PC-9 (cell line): ENCODE data around the gene HSBP1L1.

Experiments used
- EZH2 ChIP-seq: fragments of 200-600 bp; sonication (generic); IDR thresholded peaks from 2 replicates; pipeline ENCODE4 v1.8.0; 2017; ENCODE audit warnings: antibody characterized with exemption, low read depth
- TF ChIP-seq, protein P1 (sequence below): fragments of 200-600 bp; sonication (generic); conservative IDR thresholded peaks from 2 replicates; pipeline ENCODE4 v1.6.1; 2017; ENCODE audit warnings: mixed run types, antibody characterized with exemption, mild to moderate bottlenecking, moderate library complexity

DNA sequence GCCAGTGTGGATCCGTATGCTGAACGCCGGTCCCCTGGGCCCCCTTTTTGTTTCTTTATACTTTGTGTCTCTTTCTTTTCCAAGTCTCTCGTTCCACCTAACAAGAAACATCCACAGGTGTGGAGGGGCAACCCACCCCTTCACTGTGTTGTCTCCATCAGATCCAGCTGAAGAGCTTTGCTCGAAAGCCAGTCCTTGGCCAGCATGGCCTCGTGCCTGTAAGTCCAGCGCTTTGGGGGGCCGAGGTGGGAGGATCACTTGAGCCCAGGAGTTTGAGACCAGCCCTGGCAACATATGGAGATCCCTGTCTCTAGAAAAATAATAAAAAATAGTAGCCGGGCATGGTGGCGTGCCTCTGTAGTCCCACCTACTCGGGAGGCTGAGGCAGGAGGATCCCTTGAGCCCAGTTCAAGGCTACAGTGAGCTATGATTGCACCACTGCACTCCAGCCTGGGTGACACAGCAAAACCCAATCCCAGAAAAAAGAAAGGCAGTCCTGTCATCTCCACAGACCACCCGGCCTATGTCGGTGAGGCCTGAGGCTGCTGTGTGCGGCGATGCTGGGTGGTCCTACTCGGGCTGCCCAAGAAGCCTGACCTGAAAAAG lies 3.4 kb upstream of the HSBP1L1 start:
- TF ChIP-seq, protein P1, sequence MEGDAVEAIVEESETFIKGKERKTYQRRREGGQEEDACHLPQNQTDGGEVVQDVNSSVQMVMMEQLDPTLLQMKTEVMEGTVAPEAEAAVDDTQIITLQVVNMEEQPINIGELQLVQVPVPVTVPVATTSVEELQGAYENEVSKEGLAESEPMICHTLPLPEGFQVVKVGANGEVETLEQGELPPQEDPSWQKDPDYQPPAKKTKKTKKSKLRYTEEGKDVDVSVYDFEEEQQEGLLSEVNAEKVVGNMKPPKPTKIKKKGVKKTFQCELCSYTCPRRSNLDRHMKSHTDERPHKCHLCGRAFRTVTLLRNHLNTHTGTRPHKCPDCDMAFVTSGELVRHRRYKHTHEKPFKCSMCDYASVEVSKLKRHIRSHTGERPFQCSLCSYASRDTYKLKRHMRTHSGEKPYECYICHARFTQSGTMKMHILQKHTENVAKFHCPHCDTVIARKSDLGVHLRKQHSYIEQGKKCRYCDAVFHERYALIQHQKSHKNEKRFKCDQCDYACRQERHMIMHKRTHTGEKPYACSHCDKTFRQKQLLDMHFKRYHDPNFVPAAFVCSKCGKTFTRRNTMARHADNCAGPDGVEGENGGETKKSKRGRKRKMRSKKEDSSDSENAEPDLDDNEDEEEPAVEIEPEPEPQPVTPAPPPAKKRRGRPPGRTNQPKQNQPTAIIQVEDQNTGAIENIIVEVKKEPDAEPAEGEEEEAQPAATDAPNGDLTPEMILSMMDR, result no peak
- no peak for TF ChIP-seq EZH2
